CMK (cell line): ENCODE results near the gene UBXN6.

Source experiments
- DNase-seq: peaks from one replicate; pipeline ENCODE4 v3.0.0-alpha.2; 2010; ENCODE audit warnings: low read depth

The UBXN6 gene

DNA sequence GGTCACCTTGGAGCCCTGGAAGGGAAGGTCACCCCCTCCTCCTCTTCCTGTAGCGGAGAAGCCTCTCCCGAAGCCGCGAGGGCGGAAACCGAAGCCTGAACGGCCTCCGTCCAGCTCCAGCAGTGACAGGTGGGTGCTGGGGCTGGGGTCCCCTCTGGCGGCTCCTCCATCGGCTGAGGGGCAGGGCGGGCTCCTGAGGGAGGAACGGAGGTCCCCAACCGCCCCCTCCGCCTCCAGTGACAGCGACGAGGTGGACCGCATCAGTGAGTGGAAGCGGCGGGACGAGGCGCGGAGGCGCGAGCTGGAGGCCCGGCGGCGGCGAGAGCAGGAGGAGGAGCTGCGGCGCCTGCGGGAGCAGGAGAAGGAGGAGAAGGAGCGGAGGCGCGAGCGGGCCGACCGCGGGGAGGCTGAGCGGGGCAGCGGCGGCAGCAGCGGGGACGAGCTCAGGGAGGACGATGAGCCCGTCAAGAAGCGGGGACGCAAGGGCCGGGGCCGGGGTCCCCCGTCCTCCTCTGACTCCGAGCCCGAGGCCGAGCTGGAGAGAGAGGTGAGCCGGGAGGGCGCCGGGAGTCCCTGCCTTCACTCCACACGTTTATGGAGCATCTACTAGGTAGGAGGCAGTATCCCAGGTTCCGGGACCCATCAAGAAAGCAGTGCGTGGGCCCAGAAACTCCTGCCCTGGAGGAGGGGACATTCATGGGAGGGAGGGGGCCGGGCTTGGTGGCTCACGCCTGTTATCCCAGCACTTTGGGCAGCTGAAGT is 36.5 kb upstream of the UBXN6 start:
- DNase-seq: no peak

DNA sequence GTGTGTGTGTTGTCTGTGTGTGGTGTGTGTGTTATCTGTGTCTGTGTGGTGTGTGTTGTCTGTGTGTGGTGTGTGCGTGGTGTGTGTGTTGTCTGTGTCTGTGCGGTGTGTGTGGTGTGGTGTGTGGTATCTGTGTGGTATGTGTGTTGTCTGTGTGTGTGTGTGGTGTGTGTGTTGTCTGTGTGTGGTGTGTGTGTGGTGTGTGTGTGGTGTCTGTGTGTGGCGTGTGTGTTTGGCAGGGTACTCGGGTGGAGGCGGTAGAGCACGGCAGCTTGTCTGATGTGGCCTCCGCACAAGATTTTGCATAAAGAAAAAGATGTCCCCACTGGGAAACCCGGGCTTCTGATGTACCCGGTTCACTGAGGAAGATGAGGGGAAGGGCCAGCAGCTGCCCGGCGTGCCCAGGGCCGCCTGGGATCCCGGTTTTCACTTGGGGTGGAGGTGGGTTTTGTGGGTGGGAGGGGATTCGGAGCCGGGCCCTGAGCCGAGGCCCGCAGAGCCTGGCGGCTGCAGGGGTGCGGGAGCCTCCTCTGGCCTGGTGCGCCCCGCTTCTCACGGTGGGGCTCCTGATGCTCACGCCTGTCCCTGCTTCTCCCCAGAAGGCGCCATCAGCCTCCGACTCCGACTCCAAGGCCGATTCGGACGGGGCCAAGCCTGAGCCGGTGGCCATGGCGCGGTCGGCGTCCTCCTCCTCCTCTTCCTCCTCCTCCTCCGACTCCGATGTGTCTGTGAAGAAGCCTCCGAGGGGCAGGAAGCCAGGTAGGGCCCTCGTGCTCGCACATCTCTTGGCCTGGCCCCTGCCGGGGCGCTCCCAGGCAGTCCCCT is 35.7 kb upstream of the UBXN6 start:
- no peak for DNase-seq

DNA sequence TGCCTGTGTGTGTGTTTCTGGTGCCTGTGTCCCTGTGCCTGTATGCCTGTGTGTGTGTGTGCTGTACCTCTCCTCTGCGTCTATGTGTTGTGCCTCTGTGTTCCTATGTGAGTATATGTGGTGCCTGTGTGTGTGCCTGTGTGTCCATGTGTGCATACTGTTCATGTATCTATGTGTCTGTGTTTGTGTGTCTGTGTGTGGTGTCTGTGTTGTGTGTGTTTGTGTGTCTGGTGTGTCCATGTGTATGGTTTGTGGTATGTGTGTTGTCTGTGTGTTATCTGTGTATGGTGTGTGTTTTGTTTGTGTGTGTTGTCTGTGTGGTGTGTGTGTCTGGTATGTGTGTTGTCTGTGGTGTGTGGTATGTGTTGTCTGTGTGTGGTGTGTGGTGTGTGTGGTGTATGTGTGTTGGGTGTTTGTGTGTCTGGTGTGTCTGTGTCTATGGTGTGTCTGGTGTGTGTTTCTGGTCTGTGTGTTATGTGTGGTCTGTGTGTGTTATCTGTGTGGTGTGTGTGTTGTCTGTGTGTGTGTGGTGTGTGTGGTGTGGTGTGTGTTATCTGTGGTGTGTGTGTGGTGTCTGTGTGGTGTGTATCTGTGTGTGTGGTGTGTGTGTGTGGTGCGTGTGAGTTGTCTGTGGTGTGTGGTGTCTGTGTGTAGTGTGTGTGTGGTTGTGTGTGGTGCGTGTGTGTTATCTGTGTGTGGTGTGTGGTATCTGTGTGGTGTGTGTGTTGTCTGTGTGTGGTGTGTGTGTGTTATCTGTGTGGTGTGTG is 34.9 kb upstream of the UBXN6 start:
- no peak for DNase-seq

DNA sequence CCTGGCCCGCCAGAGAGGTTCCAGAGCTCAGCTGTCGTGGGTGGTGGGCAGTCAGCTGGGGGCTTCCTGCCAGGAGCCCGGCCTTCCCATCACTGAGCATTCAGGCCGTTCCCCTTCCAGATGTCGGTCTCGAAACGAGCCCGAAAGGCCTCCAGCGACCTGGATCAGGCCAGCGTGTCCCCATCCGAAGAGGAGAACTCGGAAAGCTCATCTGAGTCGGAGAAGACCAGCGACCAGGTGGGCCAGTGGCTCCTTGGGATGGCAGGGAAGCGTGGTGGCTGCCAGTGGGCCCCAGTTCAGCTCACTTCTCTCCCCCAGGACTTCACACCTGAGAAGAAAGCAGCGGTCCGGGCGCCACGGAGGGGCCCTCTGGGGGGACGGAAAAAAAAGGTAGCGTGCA is 33.9 kb upstream of the UBXN6 start:
- no peak for DNase-seq

DNA sequence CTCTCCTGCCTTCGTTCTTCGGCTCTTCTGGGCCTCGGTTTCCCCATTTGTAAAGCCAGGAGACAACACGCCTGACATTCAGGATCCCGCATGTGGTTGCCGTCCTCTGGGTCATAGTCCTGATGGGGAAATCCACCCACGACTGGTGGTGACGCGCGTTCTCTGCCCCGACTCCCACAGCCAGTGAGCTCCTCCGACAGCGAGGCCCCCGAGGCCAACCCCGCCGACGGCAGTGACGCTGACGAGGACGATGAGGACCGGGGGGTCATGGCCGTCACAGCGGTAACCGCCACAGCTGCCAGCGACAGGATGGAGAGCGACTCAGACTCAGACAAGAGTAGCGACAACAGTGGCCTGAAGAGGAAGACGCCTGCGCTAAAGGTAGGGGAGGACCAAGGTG is 30.9 kb upstream of the UBXN6 start:
- no peak for DNase-seq

DNA sequence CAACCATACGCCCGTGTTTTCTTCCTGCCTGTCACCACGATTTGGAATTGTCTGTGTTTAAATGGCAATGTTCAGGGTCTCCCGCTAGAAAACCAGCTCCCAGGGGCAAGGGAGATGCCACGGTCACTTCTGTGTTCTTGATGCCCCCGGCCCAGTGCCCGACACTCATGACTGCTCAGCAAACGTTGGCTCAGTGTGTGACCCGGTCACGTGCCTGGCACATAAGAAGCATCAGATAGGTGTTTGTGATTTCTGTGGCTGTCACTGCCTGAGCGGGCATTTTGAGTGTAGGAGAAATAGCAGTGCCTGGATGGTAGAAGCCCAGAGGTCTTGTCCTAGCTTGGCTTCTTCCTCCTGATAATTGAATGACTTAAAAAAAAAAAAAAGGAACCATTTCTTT is 30.0 kb upstream of the UBXN6 start:
- no peak for DNase-seq

DNA sequence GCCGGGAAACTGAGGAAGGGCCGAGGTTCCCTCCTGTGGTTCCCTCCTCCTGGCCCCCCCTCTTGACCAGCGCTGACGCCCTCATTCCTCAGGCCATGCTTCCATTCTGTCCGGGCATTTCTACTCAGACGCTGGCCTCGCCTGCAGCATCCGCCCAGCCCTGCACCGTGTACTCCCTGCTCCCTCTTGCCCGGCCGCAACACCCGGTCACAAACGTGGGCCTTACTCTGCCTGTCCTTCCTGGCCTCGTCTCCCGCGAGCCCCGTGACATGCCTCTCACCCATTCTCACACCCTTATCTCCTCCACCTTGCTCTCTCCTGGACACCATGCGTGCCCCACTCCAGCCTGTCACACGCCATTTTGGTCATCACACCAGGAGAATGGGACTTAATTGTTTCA is 25.8 kb upstream of the UBXN6 start:
- no peak for DNase-seq

DNA sequence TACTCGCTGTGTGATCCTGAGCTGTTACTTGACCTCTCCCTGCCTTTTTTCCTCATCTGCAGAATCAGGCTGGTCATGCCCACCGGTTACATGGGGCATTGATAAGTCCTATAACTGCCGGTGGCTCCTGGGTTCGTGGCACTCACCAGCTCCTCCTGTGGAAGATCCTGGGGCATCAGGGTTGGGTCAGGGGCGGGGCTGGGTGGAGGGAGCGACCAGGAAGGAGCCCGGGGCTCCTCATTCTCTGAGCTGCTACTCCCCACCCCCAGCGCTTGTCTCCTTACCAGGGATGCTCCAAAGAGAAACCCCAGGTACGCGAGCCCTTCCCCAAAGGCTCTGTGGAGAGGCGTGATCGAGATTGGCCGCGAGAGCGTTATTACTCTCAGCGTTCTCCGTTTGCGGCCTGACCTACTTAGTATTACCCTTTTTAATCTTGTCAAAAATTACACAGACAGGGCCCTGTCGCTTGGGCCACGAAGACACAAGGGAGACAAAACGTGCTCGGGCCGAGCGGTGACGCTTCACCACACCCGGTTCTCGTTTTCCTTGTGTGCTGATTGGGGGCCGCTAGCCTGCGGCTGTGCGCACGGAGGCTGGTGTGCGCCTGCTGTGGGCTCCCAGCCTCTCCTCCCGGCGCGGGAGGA is 25.2 kb upstream of the UBXN6 start:
- DNase-seq: no peak

DNA sequence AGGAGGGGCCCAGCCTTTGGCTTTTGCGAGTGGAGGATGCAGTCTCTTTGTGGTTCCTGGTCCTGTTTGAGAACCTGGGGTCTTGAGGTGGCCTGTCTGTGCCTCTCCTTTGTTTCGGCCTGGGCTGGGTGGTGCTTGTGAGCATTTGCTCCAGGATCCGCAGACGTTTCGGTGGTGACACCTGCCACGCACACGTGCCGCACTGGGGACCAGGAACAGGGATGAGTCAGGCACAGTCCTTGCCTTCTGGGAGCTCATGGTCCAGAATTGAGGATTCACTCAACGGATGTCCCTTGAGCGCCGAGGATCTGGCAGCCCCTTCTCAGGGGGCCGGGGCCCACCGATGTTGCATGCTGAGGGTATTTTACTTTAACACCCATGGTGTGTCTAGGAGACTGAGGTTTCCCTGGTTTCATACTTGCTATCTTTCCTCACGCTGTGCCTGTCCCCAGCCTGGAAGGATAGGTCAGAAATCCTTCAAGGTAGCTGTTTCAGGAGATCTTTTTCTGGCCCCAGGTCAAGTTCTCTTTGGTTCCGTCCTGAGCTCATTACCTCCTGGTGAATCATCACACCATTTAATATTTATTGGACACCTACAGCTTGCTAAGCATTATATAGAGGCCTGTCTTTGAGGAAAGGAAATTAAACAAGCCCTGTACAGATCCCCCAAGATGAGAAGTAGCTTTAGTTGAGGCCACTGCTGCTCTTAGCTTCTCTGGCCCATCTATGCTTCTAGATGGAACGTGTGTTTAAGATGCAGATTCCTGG is 19.6 kb upstream of the UBXN6 start:
- no peak for DNase-seq

DNA sequence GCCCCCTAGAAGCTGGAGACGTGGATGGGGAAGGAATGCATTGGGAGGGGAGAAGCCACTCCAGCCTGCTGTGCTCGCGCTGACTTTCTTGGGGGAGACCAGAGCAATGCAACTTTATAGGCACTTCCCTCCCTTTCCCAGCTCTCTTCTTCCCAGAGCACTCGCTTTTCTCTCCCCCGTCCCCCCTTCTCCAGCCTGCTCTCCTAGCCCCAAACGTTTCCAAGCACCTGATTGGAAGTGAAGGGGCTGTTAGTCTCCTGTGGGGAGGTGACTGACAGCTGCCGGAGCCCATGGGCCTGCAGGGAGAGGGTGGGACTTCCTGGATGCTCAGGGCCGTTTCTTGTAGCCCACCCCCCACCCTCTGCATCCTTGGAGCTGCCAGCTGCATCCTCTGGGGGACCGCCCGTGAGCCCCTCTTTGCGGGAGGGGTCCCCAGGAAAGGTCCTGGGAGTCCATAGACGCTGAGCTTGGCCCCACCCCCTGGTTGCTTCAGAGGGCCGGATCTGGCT is 17.0 kb upstream of the UBXN6 start:
- no peak for DNase-seq

DNA sequence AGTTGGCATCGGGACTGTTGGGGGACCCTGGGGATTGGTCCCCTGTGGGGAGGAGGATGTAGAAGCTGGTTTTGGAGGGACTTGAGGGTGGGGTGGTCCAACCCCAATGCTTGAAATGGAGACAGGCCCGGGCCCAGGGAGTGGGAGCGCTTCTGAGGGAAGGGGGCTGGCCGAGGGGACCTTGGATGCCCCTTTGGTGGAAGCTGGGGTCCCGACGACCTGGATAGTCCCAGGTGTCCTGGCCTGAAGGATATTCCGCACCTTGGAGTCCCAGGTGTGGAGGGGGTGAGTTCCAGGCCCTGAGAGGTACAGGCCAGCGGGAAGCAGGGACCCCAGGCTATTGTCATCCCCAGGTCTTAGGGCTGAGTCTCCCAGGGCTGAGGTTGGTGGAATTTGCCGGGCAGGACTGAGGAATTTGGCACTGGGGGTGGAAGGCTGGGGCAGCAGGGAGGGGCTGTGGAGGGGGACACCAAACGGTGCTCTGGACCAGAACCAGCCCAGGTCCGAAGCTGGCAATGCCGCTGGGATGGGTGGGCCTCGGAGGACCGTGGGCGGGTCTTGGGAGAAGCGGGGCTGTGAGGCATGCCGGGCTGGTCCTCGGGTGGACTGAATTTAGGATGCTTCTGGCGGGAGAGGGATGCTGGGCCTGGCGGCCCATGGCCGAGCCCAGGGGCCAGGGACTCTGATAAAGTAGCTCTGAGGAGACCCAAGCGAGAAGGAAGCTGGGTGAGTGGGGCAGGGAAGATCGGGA is 16.3 kb upstream of the UBXN6 start:
- no peak for DNase-seq

DNA sequence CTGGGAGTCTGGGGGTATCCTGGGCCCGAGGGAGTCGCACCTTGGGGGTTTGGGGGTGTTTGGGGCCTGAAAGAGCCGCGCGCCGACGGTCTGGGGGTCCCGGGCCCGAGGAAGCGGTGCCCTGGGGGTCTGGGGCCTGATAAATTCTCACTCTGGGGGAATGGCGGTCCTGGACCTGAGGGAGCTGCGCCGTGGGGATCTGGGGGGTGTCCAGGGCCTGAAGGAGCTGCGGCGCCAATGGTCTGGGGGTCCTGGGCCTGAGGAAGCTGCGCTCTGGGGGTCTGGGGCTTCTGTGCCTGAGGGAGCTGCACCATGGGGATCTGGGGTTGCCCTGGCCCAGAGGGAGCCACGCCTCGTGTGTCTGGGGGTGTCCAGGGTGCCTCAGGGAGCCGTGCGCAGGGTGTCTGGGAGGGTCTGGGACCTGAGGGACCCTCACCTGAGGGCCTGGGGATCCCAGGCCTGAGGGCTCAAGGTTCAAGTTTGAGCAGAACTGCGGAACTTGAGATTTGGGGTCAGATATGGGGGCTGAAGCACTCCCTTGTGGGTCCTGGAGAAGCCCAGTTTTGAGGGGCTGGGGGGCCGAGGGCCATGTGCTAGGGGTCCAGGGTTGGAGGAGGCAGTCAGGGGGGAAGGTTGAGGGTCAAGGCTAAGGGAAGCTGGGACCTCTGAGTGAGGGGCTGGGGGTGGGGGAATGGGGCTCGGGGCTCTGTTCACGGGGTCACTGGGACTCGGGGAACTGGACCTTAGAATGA is 15.6 kb upstream of the UBXN6 start:
- DNase-seq: no peak

DNA sequence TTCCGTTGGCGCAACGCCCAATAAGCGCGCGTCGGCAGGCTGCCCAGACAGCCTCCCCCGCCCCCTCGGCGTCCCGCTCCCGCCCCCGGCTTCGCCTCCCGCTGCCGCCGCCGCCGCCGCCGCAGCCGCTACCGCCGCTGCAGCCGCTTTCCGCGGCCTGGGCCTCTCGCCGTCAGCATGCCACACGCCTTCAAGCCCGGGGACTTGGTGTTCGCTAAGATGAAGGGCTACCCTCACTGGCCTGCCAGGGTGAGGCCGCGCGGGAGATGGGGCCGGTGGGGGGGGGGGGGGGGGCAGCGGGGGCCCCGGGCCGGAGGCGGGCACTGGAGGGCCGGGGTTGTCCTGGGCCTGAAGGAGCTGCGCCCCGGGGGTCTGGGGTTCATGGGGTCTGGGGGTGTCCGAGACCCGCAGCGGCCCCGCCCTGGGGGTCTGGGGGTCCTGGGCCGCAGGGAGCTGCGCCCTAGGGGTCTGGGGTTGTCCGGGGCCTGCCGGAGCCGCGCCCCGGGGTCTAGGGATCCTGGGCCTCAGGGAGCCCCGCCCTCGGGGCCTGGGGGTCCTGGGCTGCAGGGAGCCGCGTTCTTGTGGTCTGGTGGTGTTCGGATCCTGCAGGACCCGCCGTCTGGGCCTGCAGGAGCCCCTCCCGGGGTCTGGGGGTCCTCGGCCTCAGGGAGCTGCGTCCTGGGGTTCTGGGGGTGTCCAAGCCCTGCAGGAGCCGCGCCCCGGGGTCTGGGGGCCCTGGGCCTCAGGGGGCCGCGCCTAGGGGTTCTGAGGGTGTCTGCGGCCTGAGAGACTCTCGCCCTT is 14.8 kb upstream of the UBXN6 start, which contains the start of gene HDGFL2:
Gene HDGFL2, plus strand, starts transcription at position 124 of the 801 bp plus-strand sequence. Its CDS starts 54 bp downstream, at position 178.
- no peak for DNase-seq

DNA sequence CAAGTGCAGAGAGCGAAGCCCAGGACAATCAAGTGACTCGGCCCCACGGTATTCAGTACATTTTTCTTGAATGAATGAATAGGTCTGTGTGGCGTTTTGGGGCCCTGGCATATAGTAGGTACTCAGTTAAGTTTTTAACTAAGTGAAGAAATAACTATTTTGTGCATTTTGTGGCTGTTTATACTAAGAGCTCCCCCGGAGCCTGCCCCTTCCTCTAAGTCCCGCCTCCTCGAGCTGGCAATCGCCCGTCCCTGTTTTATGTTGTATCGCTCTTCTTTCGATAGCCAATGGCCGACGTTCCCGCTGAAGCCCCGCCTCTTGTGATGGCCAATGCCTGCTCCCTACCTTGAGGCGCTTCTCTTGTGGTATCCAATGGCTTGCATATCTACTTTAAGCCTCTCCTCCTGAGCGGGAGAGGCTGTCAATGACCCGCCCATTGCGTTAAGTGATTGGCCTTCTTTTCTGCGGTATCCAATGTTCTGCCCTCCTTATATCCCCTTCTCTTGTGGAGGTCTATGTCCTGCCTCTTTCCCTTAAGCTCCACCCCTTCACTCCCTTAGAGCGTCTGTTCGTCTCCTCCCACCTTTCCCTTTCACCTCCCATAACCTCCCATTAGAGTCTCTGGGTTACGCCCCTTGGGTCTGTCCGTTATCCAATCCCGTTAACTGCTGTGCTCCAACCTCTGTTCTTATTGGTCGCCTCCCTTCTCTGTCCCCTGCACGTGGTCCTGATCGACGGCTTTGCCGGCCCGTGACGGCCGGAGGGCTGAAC is 14.0 kb upstream of the UBXN6 start:
- peak; percentile 100 for DNase-seq

DNA sequence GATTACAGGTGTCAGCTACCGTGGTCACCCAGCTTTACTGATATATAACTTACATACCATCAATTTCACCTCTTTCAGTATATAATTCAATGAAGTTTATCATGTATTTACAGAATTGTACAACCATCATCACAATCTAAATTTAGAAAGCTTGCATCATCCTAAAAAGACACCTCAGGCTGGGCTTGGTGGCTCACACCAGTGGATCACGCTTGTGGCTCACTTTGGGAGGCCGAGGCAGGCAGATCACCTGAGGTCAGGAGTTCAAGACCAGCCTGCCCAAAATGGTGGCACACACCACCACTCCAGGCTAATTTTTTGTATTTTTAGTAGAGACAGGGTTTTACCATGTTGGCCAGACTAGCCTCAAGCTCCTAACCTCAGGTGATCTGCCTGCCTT is 10.2 kb upstream of the UBXN6 start:
- no peak for DNase-seq

DNA sequence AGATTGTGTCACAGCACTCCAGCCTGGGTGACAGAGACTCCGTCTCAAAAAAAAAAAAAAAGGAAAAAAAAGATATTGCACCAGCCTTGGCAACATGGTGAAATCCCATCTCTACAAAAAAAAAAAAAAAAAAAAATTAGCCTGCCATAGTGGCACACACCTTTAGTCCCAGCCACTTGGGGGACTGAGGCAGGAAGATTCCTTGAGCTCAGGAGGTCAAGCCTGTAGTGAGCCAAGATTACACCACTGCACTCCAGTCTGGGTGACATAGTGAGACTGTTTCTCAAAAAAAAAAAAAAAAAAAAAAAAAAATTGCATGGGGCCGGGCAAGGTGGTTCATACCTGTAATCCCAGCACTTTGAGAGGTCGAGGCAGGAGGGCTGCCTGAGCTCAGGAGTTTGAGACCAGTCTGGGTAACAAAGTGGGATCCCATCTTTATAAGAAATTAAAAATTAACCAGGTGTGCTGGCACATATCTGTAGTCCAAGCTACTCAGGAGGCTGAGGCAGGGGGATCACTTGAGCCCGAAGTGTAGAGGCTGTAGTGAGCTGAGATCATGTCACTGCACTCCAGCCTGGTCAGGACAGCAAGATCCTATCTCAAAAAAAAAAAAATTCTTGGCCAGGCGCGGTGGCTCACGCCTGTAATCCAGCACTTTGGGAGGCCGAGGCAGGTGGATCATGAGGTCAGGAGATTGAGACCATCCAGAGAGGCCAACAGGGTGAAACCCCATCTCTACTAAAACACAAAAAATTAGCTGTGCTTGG is 7.4 kb upstream of the UBXN6 start:
- no peak for DNase-seq
